ENCODE results near the gene ZNF593. TPM values are rescaled to one million over a fixed set of nuclear protein-coding genes. Genes with fewer than 3 reads are reported as not detected.

The ZNF593 gene
- polyA plus RNA-seq, 1 of the 3 experiments (the other 2 are of a cell fraction): 64.8 TPM

DNA sequence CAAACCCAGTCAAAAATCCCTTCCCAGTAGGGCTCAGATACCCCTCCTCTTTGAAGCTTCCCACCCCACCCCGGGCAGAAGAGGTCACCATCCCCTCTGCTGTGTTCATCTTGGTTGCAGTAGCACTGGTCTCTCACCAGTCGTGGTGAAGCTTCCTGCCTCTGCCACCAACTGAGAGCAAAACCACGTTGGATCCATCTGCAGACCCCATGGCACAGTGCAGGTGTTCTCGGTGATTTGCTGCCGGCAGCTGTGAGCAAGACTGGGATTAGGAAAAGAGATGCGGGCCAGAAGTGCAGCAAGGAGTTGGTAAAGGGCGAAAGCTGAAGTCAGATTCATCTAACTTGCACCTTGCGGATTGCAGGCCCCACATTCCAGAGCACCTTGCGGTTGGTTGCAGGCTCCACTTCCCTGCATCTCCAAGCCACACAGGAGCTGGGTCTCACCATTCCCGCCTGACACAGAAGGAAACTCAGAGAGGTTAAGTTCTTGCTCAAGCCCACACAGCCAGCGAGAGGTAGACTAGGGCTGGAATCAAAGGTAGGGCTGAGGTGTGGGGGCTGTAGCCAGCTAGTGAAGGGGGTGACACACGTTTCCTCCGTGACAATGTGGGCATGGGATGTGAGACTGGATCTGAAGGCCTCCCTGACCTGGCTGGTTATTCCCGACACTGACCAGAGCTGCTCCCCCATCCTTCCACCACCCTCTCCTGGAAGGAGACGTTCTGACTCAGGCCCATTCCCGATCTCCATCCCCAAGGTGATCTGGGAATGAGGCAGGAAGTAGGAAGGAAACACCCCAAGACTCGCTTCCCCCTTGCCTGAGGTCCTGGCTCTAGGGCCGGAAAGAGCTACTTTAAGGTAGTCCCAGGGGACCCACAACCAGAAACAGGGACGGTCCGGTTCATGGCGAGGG, 14.1 kb upstream of the ZNF593 start:
- Histone ChIP-seq H2AFZ (ENCODE audit: low read depth) (no peak overlapping the region), H3K9me2 (no peaks in the 10 kb centered on the region), H3K4me3 (ENCODE audit: low read depth in 2 of 2, low read length in 1 of 2) (no peak overlapping the region), H3K9ac (no peak overlapping the region), H4K20me1 (ENCODE audit: insufficient read depth) (no peaks in the 10 kb centered on the region), H3K27ac (ENCODE audit: low read depth in 2 of 2, low read length in 1 of 2) (no peak overlapping the region), H3K9me3 (no peaks in the 10 kb centered on the region), H3K4me1 (ENCODE audit: control insufficient read depth in 1 of 2, insufficient read depth in 2 of 2, low read depth in 1 of 2, low read length in 1 of 2) (peaks cover 6 to 31% of the 10 kb centered on the region in 2 experiments; a peak in 1 of 4 replicates), H3K27me3 (ENCODE audit: insufficient read depth) (no peaks in the 10 kb centered on the region; the same call in 1 of the 2 replicates), H3F3A (replicated peaks; ENCODE audit: insufficient read depth) (no peaks in the 10 kb centered on the region), H3K79me2 (ENCODE audit: insufficient read depth) (no peaks in the 10 kb centered on the region), H3K36me3 (replicated peaks in 1 of 2; ENCODE audit: control insufficient read depth in 1 of 2, insufficient read depth in 2 of 2, low read length in 1 of 2) (no peaks in the 10 kb centered on the region), H3K4me2 (no peak overlapping the region)
- DNase-seq: no peak
- ChIA-PET CTCF (interaction anchor here (0.6 to 13.7 kb wide), 9 partner anchors 8 to 261 kb away, joined by 3 to 131 read pairs (median 5); partner anchors contain the start of gene ZNF593), POLR2A (interaction anchor here (1.1 kb wide), 2 partner anchors 8 to 43 kb away, joined by 3 read pairs; no protein-coding TSS in a partner anchor)
- TF ChIP-seq, protein P1, sequence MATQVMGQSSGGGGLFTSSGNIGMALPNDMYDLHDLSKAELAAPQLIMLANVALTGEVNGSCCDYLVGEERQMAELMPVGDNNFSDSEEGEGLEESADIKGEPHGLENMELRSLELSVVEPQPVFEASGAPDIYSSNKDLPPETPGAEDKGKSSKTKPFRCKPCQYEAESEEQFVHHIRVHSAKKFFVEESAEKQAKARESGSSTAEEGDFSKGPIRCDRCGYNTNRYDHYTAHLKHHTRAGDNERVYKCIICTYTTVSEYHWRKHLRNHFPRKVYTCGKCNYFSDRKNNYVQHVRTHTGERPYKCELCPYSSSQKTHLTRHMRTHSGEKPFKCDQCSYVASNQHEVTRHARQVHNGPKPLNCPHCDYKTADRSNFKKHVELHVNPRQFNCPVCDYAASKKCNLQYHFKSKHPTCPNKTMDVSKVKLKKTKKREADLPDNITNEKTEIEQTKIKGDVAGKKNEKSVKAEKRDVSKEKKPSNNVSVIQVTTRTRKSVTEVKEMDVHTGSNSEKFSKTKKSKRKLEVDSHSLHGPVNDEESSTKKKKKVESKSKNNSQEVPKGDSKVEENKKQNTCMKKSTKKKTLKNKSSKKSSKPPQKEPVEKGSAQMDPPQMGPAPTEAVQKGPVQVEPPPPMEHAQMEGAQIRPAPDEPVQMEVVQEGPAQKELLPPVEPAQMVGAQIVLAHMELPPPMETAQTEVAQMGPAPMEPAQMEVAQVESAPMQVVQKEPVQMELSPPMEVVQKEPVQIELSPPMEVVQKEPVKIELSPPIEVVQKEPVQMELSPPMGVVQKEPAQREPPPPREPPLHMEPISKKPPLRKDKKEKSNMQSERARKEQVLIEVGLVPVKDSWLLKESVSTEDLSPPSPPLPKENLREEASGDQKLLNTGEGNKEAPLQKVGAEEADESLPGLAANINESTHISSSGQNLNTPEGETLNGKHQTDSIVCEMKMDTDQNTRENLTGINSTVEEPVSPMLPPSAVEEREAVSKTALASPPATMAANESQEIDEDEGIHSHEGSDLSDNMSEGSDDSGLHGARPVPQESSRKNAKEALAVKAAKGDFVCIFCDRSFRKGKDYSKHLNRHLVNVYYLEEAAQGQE (IDR thresholded peaks at IDR 0.05; ENCODE audit: low read depth, low read length): no peak
- TF ChIP-seq GABPA (IDR thresholded peaks at IDR 0.05; ENCODE audit: low read depth) (no peak), MXI1 (IDR thresholded peaks at IDR 0.05; ENCODE audit: low read depth, low read length) (no peak), TAF1 (IDR thresholded peaks at IDR 0.05; ENCODE audit: borderline replicate concordance, low read depth, low read length) (no peak), YY1 (IDR thresholded peaks at IDR 0.05; ENCODE audit: low read depth) (no peak), GATA2 (CRISPR knock-in tag; IDR thresholded peaks at IDR 0.05) (no peak), RCOR1 (IDR thresholded peaks at IDR 0.05; ENCODE audit: low read length) (no peak), ZBTB33 (IDR thresholded peaks at IDR 0.05; ENCODE audit: borderline replicate concordance, low read depth) (no peak), RAD21 (IDR thresholded peaks at IDR 0.05; ENCODE audit: low read length) (no peak), FOSL2 (IDR thresholded peaks at IDR 0.05; ENCODE audit: borderline replicate concordance, low read depth) (no peak), SMC3 (IDR thresholded peaks at IDR 0.05; ENCODE audit: low read depth, low read length) (no peak), POLR2AphosphoS5 (IDR thresholded peaks at IDR 0.05; ENCODE audit: low read depth, low read length) (no peak), JUND (IDR thresholded peaks at IDR 0.05) (no peak), EP300 (IDR thresholded peaks at IDR 0.05; ENCODE audit: borderline replicate concordance in 1 of 2, low read depth in 1 of 2, low read length in 1 of 2) (no peak), NFIC (IDR thresholded peaks at IDR 0.05; ENCODE audit: borderline replicate concordance) (no peak), SIN3A (IDR thresholded peaks at IDR 0.05; ENCODE audit: borderline replicate concordance, low read depth, low read length) (no peak), FOXM1 (IDR thresholded peaks at IDR 0.05; ENCODE audit: low read depth) (no peak)
- TF ChIP-seq, protein P2, sequence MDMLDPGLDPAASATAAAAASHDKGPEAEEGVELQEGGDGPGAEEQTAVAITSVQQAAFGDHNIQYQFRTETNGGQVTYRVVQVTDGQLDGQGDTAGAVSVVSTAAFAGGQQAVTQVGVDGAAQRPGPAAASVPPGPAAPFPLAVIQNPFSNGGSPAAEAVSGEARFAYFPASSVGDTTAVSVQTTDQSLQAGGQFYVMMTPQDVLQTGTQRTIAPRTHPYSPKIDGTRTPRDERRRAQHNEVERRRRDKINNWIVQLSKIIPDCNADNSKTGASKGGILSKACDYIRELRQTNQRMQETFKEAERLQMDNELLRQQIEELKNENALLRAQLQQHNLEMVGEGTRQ (IDR thresholded peaks at IDR 0.05; ENCODE audit: borderline replicate concordance, low read depth, low read length): no peak
- TF ChIP-seq, protein P3, sequence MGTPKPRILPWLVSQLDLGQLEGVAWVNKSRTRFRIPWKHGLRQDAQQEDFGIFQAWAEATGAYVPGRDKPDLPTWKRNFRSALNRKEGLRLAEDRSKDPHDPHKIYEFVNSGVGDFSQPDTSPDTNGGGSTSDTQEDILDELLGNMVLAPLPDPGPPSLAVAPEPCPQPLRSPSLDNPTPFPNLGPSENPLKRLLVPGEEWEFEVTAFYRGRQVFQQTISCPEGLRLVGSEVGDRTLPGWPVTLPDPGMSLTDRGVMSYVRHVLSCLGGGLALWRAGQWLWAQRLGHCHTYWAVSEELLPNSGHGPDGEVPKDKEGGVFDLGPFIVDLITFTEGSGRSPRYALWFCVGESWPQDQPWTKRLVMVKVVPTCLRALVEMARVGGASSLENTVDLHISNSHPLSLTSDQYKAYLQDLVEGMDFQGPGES (IDR thresholded peaks at IDR 0.05; ENCODE audit: low read depth, low read length): no peak
- TF ChIP-seq, protein P4, sequence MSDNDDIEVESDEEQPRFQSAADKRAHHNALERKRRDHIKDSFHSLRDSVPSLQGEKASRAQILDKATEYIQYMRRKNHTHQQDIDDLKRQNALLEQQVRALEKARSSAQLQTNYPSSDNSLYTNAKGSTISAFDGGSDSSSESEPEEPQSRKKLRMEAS (IDR thresholded peaks at IDR 0.05; ENCODE audit: low read depth): no peak
- 90% methylated on average over 14 of the region's 21 CpGs for WGBS (ENCODE audit: low lambda C conversion rate)

Data from SK-N-SH (cell line).